HepG2 (cell line): ENCODE data around the gene CLDN9. TPM values are rescaled to one million over a fixed set of nuclear protein-coding genes. Genes with fewer than 3 reads are reported as not detected.
"Not testable (repeated sequence)": the region's sequence is repeated elsewhere in the genome, so short reads cannot be mapped to it uniquely, and the experiment has no call there.

Experiments used
- ATAC-seq: fragments of 200-7000 bp; cut with Tn5 transposase; 3 replicates; pipeline ENCODE4 v1.9.1; 2020; ENCODE audit warnings: mild to moderate bottlenecking, moderate library complexity
- BruUV-seq: library from RNA; stranded (reverse); fragments of 400-500 nt; replicated peaks from 2 replicates; lab custom pipeline; 2021; lab: Mats Ljungman, UMichigan
- CTCF ChIA-PET: fragments of 300-600 bp; formaldehyde crosslinking; extraction: SDS; loops from one replicate; lab custom pipeline; 2021; ENCODE audit warnings: low total read pairs, inconsistent platforms, low intra/inter-chr PET ratio; lab: Yijun Ruan, JAX
- POLR2A ChIA-PET: fragments of 350-600 bp; sonication (Branson Sonifier 250); formaldehyde crosslinking; loops from one replicate; lab custom pipeline; 2020; ENCODE audit warnings: antibody characterized with exemption, inconsistent platforms; lab: Yijun Ruan, JAX
- DNase-seq: peaks from one replicate; pipeline ENCODE4 v3.0.0-alpha.2; 2015; ENCODE audit warnings: low spot score
- FAIRE-seq: peaks from 3 replicates; lab custom pipeline; 2011; peaks lifted over from hg19 to GRCh38; lab: Jason Lieb, UNC
- H2AFZ ChIP-seq: one replicate; pipeline ENCODE4 v1.6.1; 2011; ENCODE audit warnings: low read length, inconsistent platforms
- H3K27ac ChIP-seq: fragments of 300-600 bp; 3 replicates; pipeline ENCODE4 v1.8.0; 2011; ENCODE audit warnings: mixed run types, mild to moderate bottlenecking, mixed read lengths, low read length, inconsistent platforms; ENCODE audit not compliant: insufficient read depth; ENCODE audit errors: extremely low read length
- H3K27me3 ChIP-seq, 2 experiments: fragments of 200-600 bp in 1 of 2; 2 replicates in 1 of 2; 3 replicates in 1 of 2; pipeline versions ENCODE4 v1.6.0 to v1.8.0; 2011; ENCODE audit warnings: low read length in 2 of 2, mild to moderate bottlenecking in 2 of 2, moderate library complexity in 2 of 2, inconsistent platforms in 1 of 2; ENCODE audit not compliant: insufficient read depth in 2 of 2, control insufficient read depth in 1 of 2
- H3K36me3 ChIP-seq, 2 experiments: fragments of 200-600 bp in 1 of 2; replicated peaks in 1 of 2; 2 replicates in 1 of 2; 3 replicates in 1 of 2; pipeline versions ENCODE4 v1.5.1 to v1.8.0; 2011; ENCODE audit warnings: low read length in 2 of 2, inconsistent platforms in 1 of 2; ENCODE audit not compliant: insufficient read depth in 2 of 2, control insufficient read depth in 1 of 2
- H3K4me1 ChIP-seq: 2 replicates; pipeline ENCODE4 v1.5.1; 2012; ENCODE audit warnings: low read length, inconsistent platforms; ENCODE audit not compliant: insufficient read depth
- H3K4me2 ChIP-seq: 2 replicates; pipeline ENCODE4 v1.6.0; 2011; ENCODE audit warnings: low read depth, low read length, inconsistent platforms
- H3K4me3 ChIP-seq, 3 experiments: fragments of 200-600 bp in 1 of 3; sonication (generic), shearing (Covaris generic) in 1 of 3; replicated peaks in 1 of 3; 2 replicates each; pipeline ENCODE4 v1.5.1; 2011 to 2016; ENCODE audit warnings: low read length in 3 of 3, inconsistent platforms in 2 of 3, low read depth in 2 of 3, mild to moderate bottlenecking in 2 of 3, control low read depth in 1 of 3, mixed read lengths in 1 of 3; ENCODE audit not compliant: insufficient read depth in 1 of 3
- H3K79me2 ChIP-seq: one replicate; pipeline ENCODE4 v1.6.1; 2011; ENCODE audit warnings: low read length, inconsistent platforms; ENCODE audit not compliant: insufficient read depth
- H3K9ac ChIP-seq: 2 replicates; pipeline ENCODE4 v1.6.0; 2011; ENCODE audit warnings: mild to moderate bottlenecking, low read depth, low read length, inconsistent platforms; ENCODE audit not compliant: insufficient read depth
- H3K9me3 ChIP-seq: 2 replicates; pipeline ENCODE4 v1.5.1; 2012; ENCODE audit warnings: mild to moderate bottlenecking, low read length
- H4K20me1 ChIP-seq: 2 replicates; pipeline ENCODE4 v1.6.0; 2011; ENCODE audit warnings: inconsistent platforms, mild to moderate bottlenecking, low read length, moderate library complexity; ENCODE audit not compliant: insufficient read depth
- AHR ChIP-seq: IDR thresholded peaks from 2 replicates; pipeline ENCODE4 v1.6.1; 2018; ENCODE audit warnings: missing genetic modification reagents, missing compliant biosample characterization
- TCF7L2 ChIP-seq: IDR thresholded peaks from 2 replicates; pipeline ENCODE4 v1.6.1; 2011; ENCODE audit warnings: mild to moderate bottlenecking, low read depth, low read length, moderate library complexity
- ZNF205 ChIP-seq: IDR thresholded peaks from 2 replicates; pipeline ENCODE4 v1.6.1; 2018; ENCODE audit warnings: missing biosample characterization, missing genetic modification reagents
- WGBS: methylation state at CpG from one replicate; pipeline ENCODE4 v1.1.6; 2017; ENCODE audit warnings: low lambda C conversion rate; 5-methylcytosine and 5-hydroxymethylcytosine counted together
- in situ Hi-C: cut with HindIII; loops from 2 replicates; pipeline ENCODE4 v1.10.0; 2017; ENCODE audit warnings: low pct_unique_long_range_greater_than_20kb; ENCODE audit not compliant: extremely low pct_ligation_motif_present
- intact Hi-C: fragments of 100-400 bp; cut with micrococcal nuclease; formaldehyde crosslinking; loops from one replicate; pipeline ENCODE4 v1.10.0; 2022; ENCODE audit not compliant: unreplicated experiment
- polyA plus RNA-seq, 8 experiments: library from polyadenylated mRNA; depleted of rRNA in 3 of 8; stranded (reverse) in 7 of 8; unstranded in 1 of 8; fragments of >200 nt; fragmentation: Illumina TruSeq in 4 of 8; extraction: Trizol in 4 of 8; gene quantifications; 2 replicates each; pipeline versions ENCODE4 v1.2.1 to v1.2.3, GENCODE V29; 2011 to 2016; ENCODE audit warnings: low read depth in 4 of 8, missing spikeins in 1 of 8, mixed read lengths in 1 of 8; ENCODE audit not compliant: insufficient read depth in 1 of 8
- total RNA-seq, 5 experiments: library from RNA; depleted of rRNA; stranded (reverse); fragments of >200 nt; fragmentation: Illumina TruSeq; extraction: Trizol; gene quantifications; 2 replicates each; pipeline ENCODE4 v1.2.3, GENCODE V29; 2016; ENCODE audit warnings: low read depth in 1 of 5

The CLDN9 gene
- total and polyA plus RNA-seq, 2 of the 13 experiments (the other 11 are each of a cell fraction or from before 2014, with no cell fraction given): 0.15 to 0.26 TPM

DNA sequence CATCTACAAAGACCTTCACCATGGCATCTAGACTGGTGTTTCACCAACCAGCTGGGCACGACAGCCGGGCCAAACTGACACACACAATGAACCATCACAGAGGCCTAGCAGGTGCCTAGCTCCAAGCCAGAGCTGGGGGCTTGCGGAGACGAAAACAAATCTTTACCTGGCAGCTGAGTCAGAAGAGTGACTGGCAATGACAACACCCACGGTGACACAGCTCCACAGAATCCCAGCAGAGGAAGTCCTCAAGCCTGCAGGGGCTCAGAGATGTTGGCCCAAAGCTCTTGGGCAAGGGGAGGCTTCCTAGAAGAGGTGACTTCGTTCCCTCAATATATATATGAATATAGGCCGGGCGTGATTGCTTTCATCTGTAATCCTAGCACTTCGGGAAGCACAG is 38.8 kb downstream of the CLDN9 start:
- CTCF ChIA-PET: no interaction called here

DNA sequence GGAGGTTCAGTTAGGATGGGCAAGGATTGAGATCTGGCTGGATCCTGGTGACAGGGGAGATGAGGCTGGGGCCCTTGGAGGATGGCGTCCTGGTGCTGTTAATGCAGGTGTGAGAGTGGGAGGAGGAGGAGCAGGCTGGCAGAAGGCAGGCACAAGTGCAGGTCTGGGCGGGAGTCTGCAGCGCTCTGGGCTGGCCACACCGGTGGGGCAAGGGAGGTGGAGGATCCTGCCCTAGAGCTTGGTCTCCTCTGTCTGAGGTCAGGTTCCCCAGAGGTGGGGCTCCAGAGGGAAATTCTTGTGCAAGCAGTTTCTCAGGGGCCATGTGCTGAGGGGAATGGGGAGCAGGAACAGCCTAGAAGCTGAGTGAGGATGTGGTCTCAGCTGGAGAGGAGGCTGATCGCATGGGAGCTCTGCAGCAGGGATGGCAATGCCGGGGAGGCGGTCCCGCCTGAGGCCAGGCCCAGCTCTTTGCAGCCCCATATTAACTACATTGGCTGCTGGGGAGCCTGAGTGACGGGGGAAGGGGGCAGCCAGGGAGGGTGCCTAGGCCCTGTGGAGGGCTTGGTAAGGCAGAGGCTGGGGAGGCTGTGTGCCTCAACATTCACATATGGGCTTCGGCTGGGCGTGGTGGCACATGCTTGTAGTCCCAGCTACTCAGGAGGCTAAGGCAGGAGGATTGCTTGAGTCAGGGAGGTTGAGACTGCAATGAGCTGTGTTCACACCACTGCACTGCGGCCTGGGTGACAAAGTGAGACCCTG is 40.0 kb downstream of the CLDN9 start:
- H3K79me2 ChIP-seq, FAIRE-seq, H3K9ac ChIP-seq, in situ Hi-C loops, H3K4me3 ChIP-seq, DNase-seq, H3K4me1 ChIP-seq, H3K4me2 ChIP-seq, POLR2A ChIA-PET, H3K9me3 ChIP-seq, H3K36me3 ChIP-seq, H2AFZ ChIP-seq, intact Hi-C loops, CTCF ChIA-PET, BruUV-seq, H3K27ac ChIP-seq, H4K20me1 ChIP-seq: not testable (repeated sequence)
- peaks cover 5 to 35% of the 10 kb centered on the region in 2 experiments for H3K27me3 ChIP-seq
- peak; percentile 46 for ATAC-seq
- WGBS: 64% methylated on average over 11 of the region's 12 CpGs

More for the DNA sequence above, 38.8 kb downstream of the CLDN9 start:
- DNase-seq (no peak), ATAC-seq (no peak), FAIRE-seq (no peak)
- no peak overlapping the region for H3K27ac ChIP-seq
- TF ChIP-seq AHR (CRISPR knock-in tag) (no peak), TCF7L2 (no peak), ZNF205 (no peak)
- no peaks in the 10 kb centered on the region for H3K4me1 ChIP-seq
- no peaks in the 10 kb centered on the region for H3K79me2 ChIP-seq
- no peaks in the 10 kb centered on the region for H3K9me3 ChIP-seq
- intact Hi-C loops (no loop called here), in situ Hi-C loops (no loop called here)
- BruUV-seq: no TSS peak
- peaks cover 5 to 47% of the 10 kb centered on the region in 2 experiments for H3K27me3 ChIP-seq
- POLR2A ChIA-PET: no interaction called here
- no peak overlapping the region for H3K4me3 ChIP-seq
- 28% methylated on average over 9 of the region's 9 CpGs for WGBS
- H4K20me1 ChIP-seq: no peaks in the 10 kb centered on the region
- H3K4me2 ChIP-seq: no peak overlapping the region
- H3K36me3 ChIP-seq: no peaks in the 10 kb centered on the region
- H3K9ac ChIP-seq: no peak overlapping the region
- H2AFZ ChIP-seq: no peak overlapping the region
